Stomach smooth muscle (tissue), 2 donors: ENCODE results near the gene PSMB8.
A peak's percentile ranks its signal among the peaks of the same experiment; 100 is the strongest.

ENCODE experiments used
- H3K27ac ChIP-seq: one replicate; pipeline ENCODE4 v1.7.0; 2013; ENCODE audit warnings: mild to moderate bottlenecking, low read length, inconsistent platforms
- H3K27me3 ChIP-seq, 2 donors: one replicate each; pipeline ENCODE4 v1.7.0; 2013; ENCODE audit warnings: low read length in 2 of 2; ENCODE audit not compliant: insufficient read depth in 2 of 2, control insufficient read depth in 1 of 2
- H3K36me3 ChIP-seq, 2 donors: one replicate each; pipeline ENCODE4 v1.7.0; 2013; ENCODE audit warnings: low read length in 2 of 2; ENCODE audit not compliant: control insufficient read depth in 2 of 2, insufficient read depth in 2 of 2
- H3K4me1 ChIP-seq: one replicate; pipeline ENCODE4 v1.7.0; 2013; ENCODE audit warnings: low read length; ENCODE audit not compliant: control insufficient read depth, insufficient read depth
- H3K4me3 ChIP-seq, 2 donors: one replicate each; pipeline ENCODE4 v1.7.0; 2013; ENCODE audit warnings: low read length in 2 of 2
- H3K9ac ChIP-seq, 2 donors: one replicate each; pipeline ENCODE4 v1.7.0; 2013; ENCODE audit warnings: low read length in 2 of 2, mild to moderate bottlenecking in 1 of 2
- H3K9me3 ChIP-seq, 2 donors: one replicate each; pipeline ENCODE4 v1.7.0; 2013; ENCODE audit warnings: low read length in 2 of 2; ENCODE audit not compliant: control insufficient read depth in 2 of 2
- donor health status: healthy.
- donor health status: Pancreatic carcinoma.

The PSMB8 gene

DNA sequence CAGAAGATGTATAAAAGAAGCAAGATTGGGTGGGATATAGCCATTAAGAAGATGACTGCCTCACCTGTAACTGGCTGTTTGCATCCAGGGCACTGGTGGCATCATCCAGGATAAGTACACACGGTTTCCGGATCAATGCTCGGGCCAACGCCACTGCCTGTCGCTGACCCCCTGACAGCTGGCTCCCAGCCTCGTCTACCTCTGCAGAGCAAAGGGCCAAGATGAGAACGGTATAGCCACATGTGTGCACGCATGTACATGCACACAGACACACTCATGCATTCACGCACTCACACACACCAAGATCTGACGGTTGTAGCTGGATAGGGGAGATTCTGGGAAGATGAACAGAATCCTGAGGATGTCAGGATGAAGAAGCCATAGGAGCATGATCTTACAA, 3.2 kb upstream of the PSMB8 start:
- Histone ChIP-seq H3K4me1 (peaks cover 30% of the 10 kb centered on the region), H3K36me3 (peaks cover 47 to 50% of the 10 kb centered on the region in 2 donors), H3K9ac (no peak overlapping the region), H3K27ac (no peak overlapping the region), H3K9me3 (no peaks in the 10 kb centered on the region), H3K27me3 (no peaks in the 10 kb centered on the region), H3K4me3 (no peak overlapping the region)

DNA sequence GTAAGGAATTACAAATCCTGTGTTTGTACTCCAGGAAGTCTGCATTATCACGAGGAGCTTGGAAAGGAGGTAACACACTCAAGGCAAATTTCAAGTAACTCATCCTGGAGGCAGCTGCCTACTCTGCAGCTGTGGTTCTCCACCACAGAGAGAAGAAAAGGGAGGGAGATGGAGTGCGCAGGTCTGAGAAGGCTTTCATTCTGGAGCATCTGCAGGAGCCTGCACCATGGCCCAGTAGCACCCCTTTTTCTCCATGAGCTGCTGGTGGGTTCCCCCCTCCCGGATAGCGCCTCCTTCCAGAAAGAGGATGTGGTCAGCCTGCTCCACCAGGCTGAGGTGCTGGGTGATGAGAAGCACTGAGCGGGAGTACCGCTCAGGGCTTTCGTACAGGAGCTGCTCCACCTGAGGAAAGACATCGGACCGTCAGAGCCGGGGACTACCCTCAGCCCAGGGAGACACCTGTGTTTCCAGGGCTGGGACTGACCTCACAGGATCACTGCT, 1.6 kb upstream of the PSMB8 start:
- peaks cover 40 to 44% of the 10 kb centered on the region in 2 donors for H3K36me3 ChIP-seq
- H3K9ac ChIP-seq: no peak overlapping the region

DNA sequence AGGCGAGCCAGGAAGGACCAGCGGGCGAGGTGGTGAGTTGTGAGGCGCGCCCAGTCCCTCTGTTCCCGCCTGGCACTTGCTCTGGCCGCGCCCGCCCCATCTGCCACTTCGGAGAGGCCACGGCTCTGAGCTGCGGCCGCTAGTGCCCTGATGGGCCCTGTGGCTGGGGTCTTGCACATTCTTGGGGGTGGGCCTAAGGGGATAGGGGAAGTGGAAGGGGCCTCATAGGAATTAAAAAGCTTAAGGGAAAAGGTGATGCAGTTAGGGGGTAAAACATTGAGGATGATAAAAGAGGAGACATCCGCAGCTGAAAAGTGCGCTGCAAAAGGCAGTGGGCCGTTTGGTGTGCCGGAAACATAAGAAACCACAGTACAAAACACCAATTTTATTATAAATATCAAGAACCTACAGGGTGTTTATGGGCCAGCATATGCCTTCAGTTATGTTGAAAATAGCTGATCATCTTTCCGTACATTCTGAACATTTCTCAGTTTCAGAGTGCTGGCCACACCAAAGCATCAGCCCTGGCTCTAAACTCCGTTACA, 1.1 kb upstream of the PSMB8 start:
- no peaks in the 10 kb centered on the region for H3K27me3 ChIP-seq
- peaks cover 35 to 41% of the 10 kb centered on the region in 2 donors for H3K36me3 ChIP-seq
- no peaks in the 10 kb centered on the region for H3K9me3 ChIP-seq
- H3K4me3 ChIP-seq: peak overlapping the region; percentile 88 to 99
- H3K4me1 ChIP-seq: peaks cover 19% of the 10 kb centered on the region
- H3K27ac ChIP-seq: peak overlapping the region; percentile 91
- H3K9ac ChIP-seq: peak overlapping the region; percentile 81 to 94

More for the DNA sequence above, 1.6 kb upstream of the PSMB8 start:
- H3K27ac ChIP-seq: no peak overlapping the region
- H3K27me3 ChIP-seq: no peaks in the 10 kb centered on the region
- peak overlapping the region in 1 of 2 donors; percentile 99 for H3K4me3 ChIP-seq
- peaks cover 19% of the 10 kb centered on the region for H3K4me1 ChIP-seq
- no peaks in the 10 kb centered on the region for H3K9me3 ChIP-seq

DNA sequence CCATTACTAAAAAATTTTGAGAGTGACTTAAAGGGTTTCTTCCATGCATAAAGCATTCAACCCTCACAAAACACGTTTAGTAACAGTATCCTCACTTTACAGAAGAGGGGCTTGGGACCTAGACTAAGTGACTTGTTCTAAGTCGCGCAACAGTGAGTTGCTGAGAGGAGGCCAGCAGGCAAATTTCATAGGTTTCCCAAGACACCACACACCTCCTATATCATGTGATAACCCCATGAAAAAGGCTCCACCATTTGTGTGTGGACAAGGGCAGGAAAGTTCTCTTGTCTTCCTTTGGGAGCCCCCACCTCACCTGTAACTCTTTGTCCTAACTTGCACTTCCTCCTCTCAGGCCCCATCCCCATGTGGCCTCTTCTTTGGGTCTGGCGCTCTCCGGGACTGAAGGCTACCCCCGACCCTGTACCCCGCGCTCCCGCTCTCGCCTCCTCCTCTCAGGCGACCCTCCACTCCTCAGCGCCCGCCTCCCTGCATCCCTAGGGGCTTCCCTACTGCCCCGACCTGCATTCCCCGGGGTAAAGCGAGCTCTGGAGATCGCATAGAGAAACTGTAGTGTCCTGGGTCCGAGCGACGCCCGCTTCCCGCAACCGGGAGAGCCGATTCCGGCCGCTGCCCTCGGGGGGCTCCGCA, 392 bp downstream of the PSMB8 start:
- Histone ChIP-seq H3K27me3 (no peaks in the 10 kb centered on the region), H3K4me3 (peak overlapping the region; percentile 88 to 99), H3K9me3 (no peaks in the 10 kb centered on the region), H3K9ac (peak overlapping the region; percentile 81 to 94), H3K4me1 (peaks cover 19% of the 10 kb centered on the region), H3K36me3 (peaks cover 27 to 34% of the 10 kb centered on the region in 2 donors), H3K27ac (peak overlapping the region; percentile 91)

DNA sequence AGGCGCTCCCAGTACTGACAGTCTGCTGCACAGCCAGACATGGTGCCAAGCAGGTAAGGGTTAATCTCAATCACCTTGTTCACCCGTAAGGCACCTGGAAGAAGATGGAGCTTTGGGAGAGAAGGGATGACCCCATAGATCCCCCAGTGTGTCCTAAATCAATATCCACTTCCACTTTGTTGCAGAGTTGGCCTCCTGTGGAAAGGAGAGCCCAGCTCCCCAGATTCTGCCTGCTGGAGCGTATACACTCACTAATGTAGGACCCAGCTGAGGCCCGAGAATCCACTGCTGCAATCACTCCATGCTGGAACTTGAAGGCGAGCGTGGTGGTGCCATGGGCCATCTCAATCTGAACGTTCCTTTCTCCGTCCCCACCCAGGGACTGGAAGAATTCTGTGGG, 1.2 kb downstream of the PSMB8 start:
- Histone ChIP-seq H3K27ac (no peak overlapping the region), H3K9me3 (no peaks in the 10 kb centered on the region), H3K9ac (no peak overlapping the region), H3K27me3 (no peaks in the 10 kb centered on the region), H3K4me3 (no peak overlapping the region), H3K4me1 (peaks cover 23% of the 10 kb centered on the region), H3K36me3 (peaks cover 22 to 26% of the 10 kb centered on the region in 2 donors)

DNA sequence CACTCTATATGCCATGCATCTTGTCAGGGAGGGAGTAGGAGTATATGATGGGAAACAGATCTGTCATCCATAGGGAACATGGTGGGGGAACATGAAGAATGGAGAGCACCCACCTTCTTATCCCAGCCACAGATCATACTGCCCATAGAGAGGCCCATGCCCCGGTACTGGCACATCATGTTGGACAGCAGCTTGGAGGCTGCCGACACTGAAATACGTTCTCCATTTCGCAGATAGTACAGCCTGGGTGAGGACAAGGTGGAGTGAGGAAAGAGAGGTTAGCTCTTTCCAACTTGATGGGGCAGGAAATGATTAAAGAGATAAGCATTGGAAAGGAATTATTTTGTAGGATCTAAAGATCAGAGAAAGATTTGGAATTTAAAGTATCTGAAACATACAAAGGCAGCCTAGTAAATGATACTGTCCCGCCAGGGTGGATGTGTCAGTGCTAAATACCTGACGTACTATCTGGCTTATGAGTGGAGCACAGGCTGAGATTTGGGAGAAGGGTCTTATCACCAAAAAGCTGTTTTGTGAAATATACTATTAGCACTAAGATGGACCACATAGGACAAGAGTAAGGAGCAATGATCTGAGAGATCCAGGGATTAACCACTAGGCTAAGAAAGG, 1.7 kb downstream of the PSMB8 start:
- Histone ChIP-seq H3K4me3 (no peak overlapping the region), H3K27me3 (no peaks in the 10 kb centered on the region), H3K36me3 (peaks cover 16 to 21% of the 10 kb centered on the region in 2 donors), H3K9me3 (no peaks in the 10 kb centered on the region), H3K27ac (no peak overlapping the region), H3K4me1 (peaks cover 28% of the 10 kb centered on the region), H3K9ac (no peak overlapping the region)

DNA sequence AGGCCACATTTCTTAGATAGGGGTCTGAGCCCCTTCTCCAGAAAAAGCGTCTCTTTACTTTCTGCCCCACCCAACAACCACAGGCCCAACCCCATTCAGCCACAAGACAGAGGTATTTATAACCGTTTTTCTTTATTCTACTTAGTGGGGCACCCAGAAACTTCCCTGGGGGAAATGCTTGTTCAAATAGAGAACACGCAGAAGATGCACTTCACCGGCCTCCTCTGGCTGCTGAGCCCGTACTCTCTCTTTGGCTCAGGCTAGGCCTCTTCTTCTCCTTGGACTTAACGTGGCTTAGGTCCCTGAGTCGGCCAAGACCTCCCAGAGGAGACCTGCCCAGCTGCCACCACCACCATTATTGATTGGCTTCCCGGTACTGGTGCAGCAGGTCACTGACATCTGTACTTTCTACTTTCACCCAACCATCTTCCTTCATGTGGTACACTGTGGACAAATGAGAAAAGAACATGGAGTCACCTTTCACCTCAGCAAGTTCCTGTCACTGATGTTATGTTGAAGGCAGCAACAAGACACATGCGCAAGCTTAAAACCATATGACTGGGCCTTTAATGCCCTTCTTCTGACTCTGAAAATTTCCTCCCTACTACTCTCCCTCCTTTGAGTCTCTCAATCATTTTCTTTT, 3.1 kb downstream of the PSMB8 start:
- Histone ChIP-seq H3K9ac (peak overlapping the region in 1 of 2 donors; percentile 29), H3K4me1 (peaks cover 28% of the 10 kb centered on the region), H3K4me3 (no peak overlapping the region)

DNA sequence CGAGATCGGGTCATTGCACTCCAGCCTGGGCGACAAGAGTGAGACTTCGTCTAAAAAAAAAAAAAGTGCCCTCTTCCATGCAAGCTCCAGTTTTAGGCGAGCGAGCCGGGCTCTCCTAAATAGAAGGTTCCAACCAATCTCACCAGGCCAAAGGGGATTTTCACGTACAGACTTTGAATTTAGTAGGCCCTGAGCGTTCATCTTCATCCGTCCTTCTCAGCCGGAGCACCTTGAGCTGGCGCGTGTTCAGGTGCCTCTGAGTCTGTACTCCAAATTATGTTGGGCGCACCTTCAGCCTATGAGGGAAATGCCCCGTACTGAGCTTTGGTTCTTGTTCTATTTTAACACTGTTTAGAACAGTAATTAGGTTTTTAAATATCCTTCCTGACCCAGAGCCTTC, 4.5 kb downstream of the PSMB8 start:
- Histone ChIP-seq H3K27ac (peak overlapping the region; percentile 84), H3K36me3 (peaks cover 4 to 19% of the 10 kb centered on the region in 2 donors), H3K4me1 (peaks cover 19% of the 10 kb centered on the region), H3K27me3 (no peaks in the 10 kb centered on the region), H3K9ac (no peak overlapping the region), H3K4me3 (no peak overlapping the region), H3K9me3 (no peaks in the 10 kb centered on the region)

More for the DNA sequence above, 3.1 kb downstream of the PSMB8 start:
- Histone ChIP-seq H3K9me3 (no peaks in the 10 kb centered on the region), H3K36me3 (peaks cover 6 to 15% of the 10 kb centered on the region in 2 donors), H3K27ac (no peak overlapping the region), H3K27me3 (no peaks in the 10 kb centered on the region)

DNA sequence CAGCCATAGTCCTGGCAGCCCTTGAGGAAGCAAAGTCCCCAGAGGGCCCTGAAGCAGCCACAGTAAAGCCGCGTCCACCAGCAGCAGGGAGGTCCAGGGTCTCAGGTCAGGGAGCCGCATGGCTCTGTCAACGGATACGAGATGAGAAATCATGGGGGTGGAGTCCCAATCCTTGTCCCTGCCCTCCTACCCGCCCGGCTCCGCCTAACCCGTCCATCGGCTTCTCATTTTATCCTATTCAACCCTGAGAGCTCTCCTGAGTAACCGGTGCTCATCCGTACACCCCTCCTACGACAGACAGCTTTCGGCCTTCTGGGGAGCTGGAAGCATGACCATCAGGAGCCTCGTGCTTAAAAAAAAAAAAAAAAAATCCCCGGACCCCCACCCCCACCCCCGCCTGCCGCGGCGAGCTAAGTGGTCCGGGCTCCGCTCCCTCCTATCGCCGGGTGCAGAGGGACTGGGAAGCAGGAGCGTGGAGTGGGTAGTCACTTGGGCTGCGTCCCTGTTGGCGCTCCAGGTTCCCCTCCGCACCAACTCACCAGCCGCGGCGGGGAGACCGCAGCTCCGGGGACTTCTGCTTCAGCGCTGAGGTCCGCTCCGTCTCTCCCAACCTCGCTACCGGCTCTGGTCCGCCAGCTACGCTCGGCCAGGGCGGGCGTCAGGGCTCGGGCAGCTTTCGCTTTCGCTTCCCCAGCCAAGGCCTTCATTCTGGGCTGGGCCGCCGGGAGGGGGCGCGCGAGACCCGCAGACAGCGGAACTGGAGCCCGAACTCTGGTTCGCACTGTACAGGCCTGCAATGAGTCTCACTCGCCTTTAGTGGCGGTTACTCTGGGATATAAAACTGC, 5.5 kb downstream of the PSMB8 start, which contains the start of gene TAP2:
TSS of gene TAP2 (minus strand) at position 626 of the 845 bp plus-strand sequence. CDS start at position 120, 506 bp downstream.
- H3K4me1 ChIP-seq: peaks cover 16% of the 10 kb centered on the region
- H3K9ac ChIP-seq: peak within 1 kb of the TSS; percentile 52 to 79
- no peaks in the 10 kb centered on the region for H3K27me3 ChIP-seq
- no peaks in the 10 kb centered on the region for H3K9me3 ChIP-seq
- peak within 1 kb of the TSS; percentile 84 for H3K27ac ChIP-seq
- peak within 1 kb of the TSS; percentile 55 to 89 for H3K4me3 ChIP-seq
- H3K36me3 ChIP-seq: peaks cover 4 to 19% of the 10 kb centered on the region in 2 donors

DNA sequence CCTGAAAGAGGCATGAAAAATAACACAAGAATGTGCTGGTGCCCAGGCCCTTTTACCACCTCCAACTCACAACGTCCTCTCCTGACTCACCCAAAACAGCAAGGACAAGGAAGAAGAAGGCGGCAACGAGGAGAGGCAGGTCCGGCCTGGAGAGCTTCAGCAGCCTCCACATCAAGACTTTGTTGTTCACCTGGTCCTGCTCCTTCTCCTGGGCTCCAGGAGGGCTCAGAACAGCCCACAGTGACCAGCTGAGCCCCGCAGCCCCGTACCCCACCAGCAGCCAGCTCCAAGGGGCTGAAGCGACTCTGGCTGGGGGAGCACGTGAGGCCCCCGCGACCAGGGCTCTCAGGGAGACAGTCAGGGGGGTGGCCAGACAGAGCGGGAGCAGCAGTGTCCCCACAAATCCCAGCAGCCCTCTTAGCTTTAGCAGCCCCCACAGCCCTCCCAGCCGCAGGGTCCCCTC, 6.2 kb downstream of the PSMB8 start:
- Histone ChIP-seq H3K27me3 (no peaks in the 10 kb centered on the region), H3K9me3 (no peaks in the 10 kb centered on the region), H3K4me3 (peak overlapping the region; percentile 55 to 89), H3K4me1 (peaks cover 10% of the 10 kb centered on the region), H3K27ac (peak overlapping the region; percentile 84), H3K9ac (peak overlapping the region; percentile 52 to 79), H3K36me3 (peaks cover 4 to 19% of the 10 kb centered on the region in 2 donors)
